ENCODE measurements around the gene LRRFIP2. TPM values are rescaled to one million over a fixed set of nuclear protein-coding genes. Genes with fewer than 3 reads are reported as not detected.

Gene LRRFIP2
- total and polyA plus RNA-seq, 2 of the 8 experiments (the other 6 are each of a cell fraction or from before 2014, with no cell fraction given) = 8.8 to 25.6 TPM

DNA sequence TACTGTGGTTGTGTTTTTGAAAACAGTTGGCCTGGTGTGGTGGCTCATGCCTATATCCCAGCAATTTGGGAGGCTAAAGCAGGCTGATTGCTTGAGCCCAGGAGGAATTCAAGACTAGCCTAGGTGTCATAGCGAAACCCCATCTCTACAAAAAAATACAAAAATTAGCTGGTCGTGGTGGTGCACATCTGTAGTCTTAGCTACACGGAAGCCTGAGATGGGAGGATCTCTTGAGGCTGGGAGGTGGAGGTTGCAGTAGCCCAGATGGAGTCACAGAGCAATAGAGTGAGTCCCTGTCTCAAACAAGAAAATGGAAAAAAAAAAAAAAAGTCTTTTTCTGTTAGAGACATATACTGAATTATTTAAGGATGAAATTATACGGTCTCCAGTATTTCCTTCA is 14.7 kb upstream of the LRRFIP2 start (continued):
- no peak for TF ChIP-seq RBBP5 (IDR thresholded peaks at IDR 0.05; ENCODE audit: borderline replicate concordance, low read depth, low read length)
